Lower lobe of right lung (tissue), 2 donors: ENCODE data around the gene OMP. TPM values are rescaled to one million over a fixed set of nuclear protein-coding genes. Genes with fewer than 3 reads are reported as not detected.
A peak's percentile ranks its signal among the peaks of the same experiment; 100 is the strongest.

Experiments
- ATAC-seq, 2 donors: fragments of 200-7000 bp; cut with Tn5 transposase; one replicate each; pipeline ENCODE4 v1.9.1; 2020 to 2022; ENCODE audit warnings: mild to moderate bottlenecking in 2 of 2, moderate library complexity in 2 of 2
- DNase-seq: peaks from one replicate; pipeline ENCODE4 v3.0.0-alpha.2; 2020
- H3K27ac ChIP-seq: fragments of 200-600 bp; one replicate; pipeline ENCODE4 v1.8.0; 2022
- H3K27me3 ChIP-seq: fragments of 200-600 bp; one replicate; pipeline ENCODE4 v1.8.0; 2022; ENCODE audit warnings: low read depth
- H3K36me3 ChIP-seq: fragments of 200-600 bp; one replicate; pipeline ENCODE4 v1.8.0; 2022; ENCODE audit warnings: mild to moderate bottlenecking
- H3K4me1 ChIP-seq: fragments of 200-600 bp; one replicate; pipeline ENCODE4 v1.8.0; 2022
- H3K4me3 ChIP-seq: fragments of 200-600 bp; one replicate; pipeline ENCODE4 v1.8.0; 2022; ENCODE audit warnings: mild to moderate bottlenecking
- H3K9me3 ChIP-seq: fragments of 200-600 bp; one replicate; pipeline ENCODE4 v1.8.0; 2022
- CTCF ChIP-seq: fragments of 200-600 bp; IDR thresholded peaks from one replicate; pipeline ENCODE4 v1.8.0; 2022; ENCODE audit warnings: antibody characterized with exemption, mild to moderate bottlenecking
- intact Hi-C: fragments of 100-400 bp; cut with DNase I; formaldehyde crosslinking; loops from one replicate; pipeline ENCODE4 v1.11.0; 2022
- total RNA-seq: library from RNA; stranded (reverse); fragmentation: NEBNext Ultra II Directional; extraction: Animal tissue kit (Norgen Biotek cat#: 25700); gene quantifications from one replicate; pipeline ENCODE4 v1.2.1, GENCODE V29; 2021
- donor health status: DM: no; HTN: yes; CAD: no; lungs with severe emphysema.

OMP gene
- total RNA-seq, 1 donor from 2014 or later: not detected

GRCh38 chr11:77062924-77063323 lies 39.7 kb upstream of the OMP start:
- peaks cover 12% of the 10 kb centered on the region for H3K4me1 ChIP-seq
- intact Hi-C loops: no loop called here
- ATAC-seq (no peak), DNase-seq (no peak)
- TF ChIP-seq CTCF: no peak
- H3K4me3 ChIP-seq: no peak overlapping the region
- no peaks in the 10 kb centered on the region for H3K27me3 ChIP-seq
- no peaks in the 10 kb centered on the region for H3K9me3 ChIP-seq
- H3K27ac ChIP-seq: no peak overlapping the region
- no peaks in the 10 kb centered on the region for H3K36me3 ChIP-seq

DNA sequence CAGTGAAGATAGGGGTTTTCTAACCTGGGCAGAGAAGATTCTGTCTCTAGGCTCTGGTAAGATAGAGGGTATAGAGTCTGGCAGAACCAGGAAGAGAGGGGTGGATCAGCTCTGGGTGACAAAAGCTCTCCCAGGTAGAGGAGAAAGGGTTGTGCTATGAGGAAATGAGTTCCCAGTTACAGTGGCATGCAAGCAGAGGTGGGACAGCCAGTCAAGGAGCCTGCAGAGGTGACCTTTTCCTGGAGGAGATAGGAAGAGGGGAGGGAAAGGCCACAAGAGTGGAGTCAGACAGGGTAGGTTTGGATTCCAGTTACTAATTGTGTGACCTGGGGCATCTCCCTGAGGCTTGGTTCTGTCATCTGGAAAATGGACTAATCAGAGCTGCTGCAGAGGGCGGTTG lies 39.2 kb upstream of the OMP start:
- no peak for DNase-seq
- intact Hi-C loops: no loop called here

GRCh38 chr11:77063861-77064260 lies 38.8 kb upstream of the OMP start:
- no peak overlapping the region for H3K4me3 ChIP-seq
- ATAC-seq: no peak
- H3K4me1 ChIP-seq: peaks cover 18% of the 10 kb centered on the region
- intact Hi-C loops: no loop called here
- H3K27me3 ChIP-seq: no peaks in the 10 kb centered on the region
- TF ChIP-seq CTCF: no peak
- H3K27ac ChIP-seq: no peak overlapping the region
- H3K36me3 ChIP-seq: no peaks in the 10 kb centered on the region
- DNase-seq: no peak
- H3K9me3 ChIP-seq: no peaks in the 10 kb centered on the region

More for the DNA sequence above, 39.2 kb upstream of the OMP start:
- no peaks in the 10 kb centered on the region for H3K36me3 ChIP-seq
- TF ChIP-seq CTCF: no peak
- no peak overlapping the region for H3K4me3 ChIP-seq
- H3K9me3 ChIP-seq: no peaks in the 10 kb centered on the region
- ATAC-seq: no peak
- H3K27ac ChIP-seq: no peak overlapping the region
- peaks cover 17% of the 10 kb centered on the region for H3K4me1 ChIP-seq
- no peaks in the 10 kb centered on the region for H3K27me3 ChIP-seq

DNA sequence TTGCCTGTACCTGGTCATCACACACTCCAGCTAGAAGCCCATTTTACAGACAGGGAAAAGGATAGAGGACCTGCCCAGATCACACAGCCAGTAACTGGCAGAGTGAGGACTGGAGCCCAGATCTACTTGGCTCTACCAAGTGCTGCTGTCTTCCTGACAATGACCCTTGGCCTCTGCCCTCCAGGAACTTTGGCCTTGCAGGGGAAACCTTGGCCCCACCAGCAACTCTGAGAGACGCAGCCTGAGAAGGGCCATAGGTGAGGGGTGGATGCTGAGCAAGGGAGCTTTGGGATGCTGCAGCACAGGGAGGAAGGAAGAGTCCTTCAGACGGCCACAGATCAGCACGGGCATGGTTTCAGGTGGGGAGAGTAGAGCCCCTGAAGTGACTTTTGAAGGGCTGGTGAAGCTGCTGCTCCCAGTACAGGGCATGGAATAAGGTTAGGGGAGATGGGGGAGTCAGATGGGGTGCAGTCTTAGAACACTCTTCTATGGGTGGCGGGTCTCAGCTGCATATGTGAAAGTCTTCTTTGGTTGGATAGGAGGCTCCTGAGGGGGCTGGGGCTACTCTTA lies 37.9 kb upstream of the OMP start:
- DNase-seq (no peak), ATAC-seq (no peak)
- H3K27ac ChIP-seq: no peak overlapping the region
- H3K27me3 ChIP-seq: no peaks in the 10 kb centered on the region
- intact Hi-C loops: no loop called here
- H3K4me3 ChIP-seq: no peak overlapping the region
- no peaks in the 10 kb centered on the region for H3K36me3 ChIP-seq
- H3K4me1 ChIP-seq: peaks cover 18% of the 10 kb centered on the region
- H3K9me3 ChIP-seq: no peaks in the 10 kb centered on the region
- no peak for TF ChIP-seq CTCF

- intact Hi-C loops: no loop called here
- Histone ChIP-seq H3K4me1 (peaks cover 18% of the 10 kb centered on the region), H3K27me3 (no peaks in the 10 kb centered on the region), H3K9me3 (no peaks in the 10 kb centered on the region), H3K36me3 (no peaks in the 10 kb centered on the region), H3K4me3 (peak overlapping the region; percentile 85), H3K27ac (peak overlapping the region; percentile 88)
- no peak for TF ChIP-seq CTCF
- peak; percentile 2 to 36 for ATAC-seq
- peak; percentile 61 for DNase-seq
Observed at GRCh38 chr11:77065878-77066228, 36.8 kb upstream of the OMP start.
